GM06990 (cell line): ENCODE measurements around the gene SRPK2.

Experiments used
- DNase-seq: peaks from one replicate; pipeline ENCODE4 v3.0.0-alpha.2; 2011; ENCODE audit not compliant: insufficient read length; ENCODE audit errors: extremely low read depth
- H3K27me3 ChIP-seq: replicated peaks from 2 replicates; pipeline ENCODE4 v1.6.0; 2011; ENCODE audit warnings: low read length; ENCODE audit not compliant: control insufficient read depth, insufficient read depth
- H3K36me3 ChIP-seq: 2 replicates; pipeline ENCODE4 v1.5.1; 2011; ENCODE audit warnings: low read length; ENCODE audit not compliant: control insufficient read depth, insufficient read depth
- H3K4me3 ChIP-seq: replicated peaks from 2 replicates; pipeline ENCODE4 v1.5.1; 2011; ENCODE audit warnings: low read depth, mild to moderate bottlenecking, control low read depth, low read length
- CTCF ChIP-seq: IDR thresholded peaks from 2 replicates; pipeline ENCODE4 v1.5.1; 2011; ENCODE audit warnings: low read length, control low read depth, mild to moderate bottlenecking, inconsistent platforms; ENCODE audit not compliant: insufficient read depth, poor library complexity, severe bottlenecking

The SRPK2 gene

GRCh38 chr7:105139381-105139780 is 249.3 kb downstream of the SRPK2 start:
- Histone ChIP-seq H3K4me3 (no peak overlapping the region), H3K27me3 (no peaks in the 10 kb centered on the region), H3K36me3 (peaks cover 3% of the 10 kb centered on the region)
- DNase-seq: no peak
- no peak for TF ChIP-seq CTCF

- TF ChIP-seq CTCF: no peak
- Histone ChIP-seq H3K36me3 (peaks cover 3% of the 10 kb centered on the region), H3K27me3 (no peaks in the 10 kb centered on the region), H3K4me3 (no peak overlapping the region)
- no peak for DNase-seq
Measured at GRCh38 chr7:105137898-105138297, 250.8 kb downstream of the SRPK2 start.

GRCh38 chr7:105136221-105136620 is 252.5 kb downstream of the SRPK2 start:
- TF ChIP-seq CTCF: no peak
- H3K36me3 ChIP-seq: no peaks in the 10 kb centered on the region; the same call in 1 of the 2 replicates
- H3K4me3 ChIP-seq: no peak overlapping the region
- no peak for DNase-seq
- no peaks in the 10 kb centered on the region for H3K27me3 ChIP-seq

- Histone ChIP-seq H3K4me3 (no peak overlapping the region), H3K27me3 (no peaks in the 10 kb centered on the region), H3K36me3 (no peaks in the 10 kb centered on the region; the same call in 1 of the 2 replicates)
- DNase-seq: no peak
- no peak for TF ChIP-seq CTCF
Measured at GRCh38 chr7:105133986-105134655, 254.6 kb downstream of the SRPK2 start.

GRCh38 chr7:105133358-105133757 is 255.4 kb downstream of the SRPK2 start:
- Histone ChIP-seq H3K4me3 (no peak overlapping the region), H3K36me3 (no peaks in the 10 kb centered on the region; the same call in 1 of the 2 replicates), H3K27me3 (no peaks in the 10 kb centered on the region)
- no peak for DNase-seq
- TF ChIP-seq CTCF: no peak

GRCh38 chr7:105132835-105133234 is 255.9 kb downstream of the SRPK2 start:
- Histone ChIP-seq H3K4me3 (no peak overlapping the region), H3K27me3 (no peaks in the 10 kb centered on the region), H3K36me3 (no peaks in the 10 kb centered on the region)
- no peak for TF ChIP-seq CTCF
- DNase-seq: no peak
